ENCODE results near the gene THAP8.

Gene THAP8

GRCh38 chr19:35987571-35987896 lies 66.6 kb downstream of the THAP8 start:
- TF ChIP-seq CTCF (conservative IDR thresholded peaks at IDR 0.05; ENCODE audit: low read depth, low read length): no peak
- no peak for DNase-seq (ENCODE audit: low read depth)
- H3K4me3 ChIP-seq (ENCODE audit: low read length): no peak overlapping the region

- no peak for DNase-seq (ENCODE audit: low read depth)
- TF ChIP-seq CTCF (conservative IDR thresholded peaks at IDR 0.05; ENCODE audit: low read depth, low read length): no peak
- H3K4me3 ChIP-seq (ENCODE audit: low read length): peak overlapping the region; percentile 33
Measured at GRCh38 chr19:35986664-35987570, 67.2 kb downstream of the THAP8 start.

GRCh38 chr19:35986111-35986510 lies 68.0 kb downstream of the THAP8 start:
- no peak overlapping the region for H3K4me3 ChIP-seq (ENCODE audit: low read length)
- TF ChIP-seq CTCF (conservative IDR thresholded peaks at IDR 0.05; ENCODE audit: low read depth, low read length): no peak
- DNase-seq (ENCODE audit: low read depth): no peak
